Keratinocyte (primary cell): ENCODE data around the gene CCNO. TPM values are rescaled to one million over a fixed set of nuclear protein-coding genes. Genes with fewer than 3 reads are reported as not detected.

Source experiments
- DNase-seq: peaks from one replicate; pipeline ENCODE4 v3.0.0-alpha.2; 2011; ENCODE audit warnings: low read depth, missing footprints, low spot score
- FAIRE-seq: peaks from 2 replicates; lab custom pipeline; 2011; peaks lifted over from hg19 to GRCh38; lab: Jason Lieb, UNC
- H2AFZ ChIP-seq: 2 replicates; pipeline ENCODE4 v1.6.0; 2012; ENCODE audit warnings: low read length, control low read depth, inconsistent platforms; ENCODE audit not compliant: control insufficient read depth
- H3K27ac ChIP-seq: 2 replicates; pipeline ENCODE4 v1.5.1; 2011; ENCODE audit warnings: low read length; ENCODE audit not compliant: control insufficient read depth, insufficient read depth
- H3K27me3 ChIP-seq: 3 replicates; pipeline ENCODE4 v1.6.0; 2011; ENCODE audit warnings: low read length; ENCODE audit not compliant: control insufficient read depth, insufficient read depth; ENCODE audit errors: extremely low read depth
- H3K36me3 ChIP-seq, 2 experiments: 2 replicates in 1 of 2; 3 replicates in 1 of 2; pipeline ENCODE4 v1.5.1; 2011; ENCODE audit warnings: low read length in 2 of 2, mild to moderate bottlenecking in 1 of 2; ENCODE audit not compliant: control insufficient read depth in 2 of 2, insufficient read depth in 2 of 2; ENCODE audit errors: extremely low read depth in 1 of 2
- H3K4me1 ChIP-seq: 3 replicates; pipeline ENCODE4 v1.5.1; 2011; ENCODE audit warnings: low read length; ENCODE audit not compliant: control insufficient read depth, insufficient read depth; ENCODE audit errors: extremely low read depth
- H3K4me2 ChIP-seq: 3 replicates; pipeline ENCODE4 v1.6.0; 2011; ENCODE audit warnings: low read depth, low read length; ENCODE audit not compliant: control insufficient read depth, insufficient read depth; ENCODE audit errors: extremely low read depth
- H3K4me3 ChIP-seq, 3 experiments: fragments of 200-600 bp in 1 of 3; sonication (generic) in 1 of 3; 2 replicates in 2 of 3; 3 replicates in 1 of 3; pipeline ENCODE4 v1.5.1; 2011 to 2016; ENCODE audit warnings: low read length in 3 of 3, mild to moderate bottlenecking in 3 of 3, control low read depth in 2 of 3, inconsistent platforms in 1 of 3, low read depth in 1 of 3, mixed read lengths in 1 of 3, mixed run types in 1 of 3, moderate library complexity in 1 of 3; ENCODE audit not compliant: control insufficient read depth in 2 of 3, insufficient read depth in 2 of 3; ENCODE audit errors: extremely low read depth in 1 of 3
- H3K79me2 ChIP-seq: 2 replicates; pipeline ENCODE4 v1.6.0; 2012; ENCODE audit warnings: low read length; ENCODE audit not compliant: control insufficient read depth, insufficient read depth
- H3K9ac ChIP-seq: 3 replicates; pipeline ENCODE4 v1.6.0; 2011; ENCODE audit warnings: low read length; ENCODE audit not compliant: control insufficient read depth, insufficient read depth; ENCODE audit errors: extremely low read depth
- H3K9me1 ChIP-seq: 3 replicates; pipeline ENCODE4 v1.6.0; 2011; ENCODE audit warnings: low read length; ENCODE audit not compliant: control insufficient read depth, insufficient read depth; ENCODE audit errors: extremely low read depth
- H3K9me3 ChIP-seq: 2 replicates; pipeline ENCODE4 v1.5.1; 2012; ENCODE audit warnings: low read depth, low read length; ENCODE audit not compliant: control insufficient read depth
- H4K20me1 ChIP-seq: 3 replicates; pipeline ENCODE4 v1.6.0; 2011; ENCODE audit warnings: low read length; ENCODE audit not compliant: control insufficient read depth, insufficient read depth; ENCODE audit errors: extremely low read depth
- CTCF ChIP-seq, 3 experiments: IDR thresholded peaks in 1 of 3; conservative IDR thresholded peaks in 1 of 3; optimal IDR thresholded peaks in 1 of 3; 2 replicates in 2 of 3; 3 replicates in 1 of 3; pipeline versions ENCODE3 to v1.5.1; 2011; ENCODE audit warnings: low read length in 3 of 3, mild to moderate bottlenecking in 3 of 3, moderate library complexity in 2 of 3, control low read depth in 1 of 3, inconsistent platforms in 1 of 3; ENCODE audit not compliant: insufficient read depth in 2 of 3; ENCODE audit errors: extremely low read depth in 1 of 3
- EZH2 ChIP-seq: IDR thresholded peaks from one replicate; pipeline ENCODE4 v1.6.1; 2012; ENCODE audit warnings: inconsistent platforms, mild to moderate bottlenecking, low read length, moderate library complexity
- dilution Hi-C: fragments of 300-500 bp; cut with MboI; formaldehyde crosslinking; loops from one replicate; pipeline ENCODE4 v1.7.0; 2020; ENCODE audit warnings: low sequenced_read_pairs; ENCODE audit not compliant: extremely low pct_ligation_motif_present
- polyA plus RNA-seq, 5 experiments: library from polyadenylated mRNA; depleted of rRNA in 3 of 5; stranded (reverse) in 3 of 5; stranded (forward) in 1 of 5; unstranded in 1 of 5; fragments of >200 nt; gene quantifications; 1 replicate in 1 of 5; 2 replicates in 3 of 5; 3 replicates in 1 of 5; pipeline versions ENCODE4 v1.2.1 to v1.2.3, GENCODE V29; 2011 to 2012; ENCODE audit warnings: missing spikeins in 2 of 5, low read depth in 1 of 5, low replicate concordance in 1 of 5

The CCNO gene
- polyA plus RNA-seq, 1 donor (not counting 4 experiments of a cell fraction or from before 2014, with no cell fraction given) = 0.42 TPM

DNA sequence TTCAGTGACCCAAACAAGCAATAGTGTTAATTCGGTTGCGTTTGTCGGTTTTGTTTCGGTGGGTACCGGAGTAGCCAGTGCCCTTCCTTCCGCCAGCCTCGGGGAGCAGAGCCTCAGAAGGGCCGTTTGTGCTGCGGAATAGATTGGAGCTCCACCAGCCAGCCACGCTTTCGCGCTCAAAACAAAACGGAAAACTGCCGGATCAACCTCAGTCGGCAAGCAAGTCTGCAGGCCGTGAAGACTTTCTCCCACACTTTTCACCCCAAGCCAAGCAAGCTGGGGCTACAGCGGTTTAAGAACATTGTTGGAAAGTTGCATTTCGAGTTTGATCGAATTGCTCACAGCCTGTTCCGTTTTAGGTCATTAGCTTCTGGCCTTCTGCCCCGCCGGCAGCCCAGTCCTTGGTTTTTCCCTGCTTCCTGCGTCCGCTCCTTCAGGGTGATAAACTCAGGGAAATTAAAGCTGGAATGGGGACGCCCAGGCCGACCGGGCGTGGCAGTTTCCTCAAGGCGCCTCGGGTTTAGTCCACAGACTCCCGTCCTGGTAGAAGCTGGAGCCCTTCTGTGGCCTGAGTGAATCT, 803 bp upstream of the CCNO start:
- Histone ChIP-seq H3K27ac (peak overlapping the region; percentile 42), H4K20me1 (no peaks in the 10 kb centered on the region), H2AFZ (peak overlapping the region; percentile 94), H3K4me1 (peaks cover 15% of the 10 kb centered on the region), H3K9ac (peak overlapping the region; percentile 51), H3K9me1 (no peaks in the 10 kb centered on the region), H3K27me3 (peaks cover 10% of the 10 kb centered on the region), H3K79me2 (no peaks in the 10 kb centered on the region), H3K4me2 (peak overlapping the region; percentile 91), H3K9me3 (no peaks in the 10 kb centered on the region), H3K4me3 (peak overlapping the region; percentile 69 to 92 (median 84)), H3K36me3 (peaks cover 0 to 2% of the 10 kb centered on the region in 2 experiments)
- DNase-seq = no peak
- no peak for FAIRE-seq
- dilution Hi-C loops = no loop called here
- TF ChIP-seq EZH2 = peak; percentile 59
- TF ChIP-seq CTCF (optimal IDR thresholded peaks at IDR 0.05 in 1 of 3, IDR thresholded peaks at IDR 0.05 in 1 of 3, conservative IDR thresholded peaks at IDR 0.05 in 1 of 3; ENCODE audit: extremely low read depth in 1 of 3, insufficient read depth in 2 of 3, low read length in 3 of 3) = no peak

GRCh38 chr5:55232271-55232984, 980 bp downstream of the CCNO start:
- H3K27ac ChIP-seq = peak overlapping the region; percentile 52
- no peaks in the 10 kb centered on the region for H3K9me3 ChIP-seq
- H3K79me2 ChIP-seq = no peaks in the 10 kb centered on the region
- H3K4me3 ChIP-seq = peak overlapping the region; percentile 69 to 92 (median 84)
- FAIRE-seq = peak; percentile 60
- H4K20me1 ChIP-seq = no peaks in the 10 kb centered on the region
- peaks cover 0 to 2% of the 10 kb centered on the region in 2 experiments for H3K36me3 ChIP-seq
- TF ChIP-seq EZH2 = peak; percentile 33
- no peak for TF ChIP-seq CTCF (optimal IDR thresholded peaks at IDR 0.05 in 1 of 3, IDR thresholded peaks at IDR 0.05 in 1 of 3, conservative IDR thresholded peaks at IDR 0.05 in 1 of 3; ENCODE audit: extremely low read depth in 1 of 3, insufficient read depth in 2 of 3, low read length in 3 of 3)
- peaks cover 15% of the 10 kb centered on the region for H3K4me1 ChIP-seq
- H3K9me1 ChIP-seq = no peaks in the 10 kb centered on the region
- H3K4me2 ChIP-seq = peak overlapping the region; percentile 91
- dilution Hi-C loops = no loop called here
- DNase-seq = no peak
- peaks cover 21% of the 10 kb centered on the region for H3K27me3 ChIP-seq
- peak overlapping the region; percentile 71 for H3K9ac ChIP-seq
- peak overlapping the region; percentile 94 for H2AFZ ChIP-seq
